BLaER1 treated with 17β-estradiol and CSF1 and Interleukin-3, amounts not matched to agents 10 nM and 100 nM (cell line): ENCODE data around the gene B3GALT6.

Experiments used
- H3K27ac ChIP-seq, 11 experiments: shearing (Covaris generic); formaldehyde crosslinking; 2 replicates each; pipeline ENCODE4 v1.8.1; 2022
- H3K27me3 ChIP-seq, 11 experiments: shearing (Covaris generic); formaldehyde crosslinking; 2 replicates each; pipeline ENCODE4 v1.8.1; 2022
- H3K36me3 ChIP-seq, 11 experiments: shearing (Covaris generic); formaldehyde crosslinking; 2 replicates each; pipeline ENCODE4 v1.8.1; 2022
- H3K4me1 ChIP-seq, 10 experiments: shearing (Covaris generic); formaldehyde crosslinking; 2 replicates each; pipeline ENCODE4 v1.8.1; 2022
- H3K4me2 ChIP-seq, 11 experiments: shearing (Covaris generic); formaldehyde crosslinking; 2 replicates each; pipeline ENCODE4 v1.8.1; 2022
- H3K4me3 ChIP-seq, 10 experiments: shearing (Covaris generic); formaldehyde crosslinking; 2 replicates each; pipeline ENCODE4 v1.8.1; 2022
- H3K9ac ChIP-seq, 11 experiments: shearing (Covaris generic); formaldehyde crosslinking; 2 replicates each; pipeline ENCODE4 v1.8.1; 2022
- H3K9me3 ChIP-seq, 11 experiments: shearing (Covaris generic); formaldehyde crosslinking; replicated peaks in 1 of 11; 2 replicates each; pipeline ENCODE4 v1.8.1; 2022
- H4K20me1 ChIP-seq, 11 experiments: shearing (Covaris generic); formaldehyde crosslinking; 2 replicates each; pipeline ENCODE4 v1.8.1; 2022
- Cebpa-rat ChIP-seq, 11 experiments: shearing (Covaris generic); IDR thresholded peaks; 2 replicates each; pipeline ENCODE4 v1.8.1; 2022

The B3GALT6 gene

GRCh38 chr1:1229770-1230169 is 2.3 kb upstream of the B3GALT6 start:
- H3K27me3 ChIP-seq = no peaks in the 10 kb centered on the region
- H3K4me2 ChIP-seq = peak overlapping the region; percentile 83 to 95 (median 93)
- H3K9ac ChIP-seq = peak overlapping the region; percentile 92 to 100 (median 96); a peak in 16 of 22 replicates
- peak overlapping the region in 7 of 10 experiments; percentile 77 to 99 (median 89); a peak in 10 of 20 replicates for H3K4me3 ChIP-seq
- peaks cover 37 to 46% (median 44%) of the 10 kb centered on the region in 10 experiments for H3K4me1 ChIP-seq
- H3K36me3 ChIP-seq = peaks cover 52 to 68% (median 62%) of the 10 kb centered on the region in 11 experiments
- no peaks in the 10 kb centered on the region for H3K9me3 ChIP-seq
- peaks cover 56 to 84% (median 77%) of the 10 kb centered on the region in 11 experiments for H4K20me1 ChIP-seq
- no peak for TF ChIP-seq Cebpa-rat (IDR thresholded peaks at IDR 0.05)
- no peak overlapping the region; a peak in 1 of 22 replicates for H3K27ac ChIP-seq

GRCh38 chr1:1230656-1231399 is 1.2 kb upstream of the B3GALT6 start:
- no peak for TF ChIP-seq Cebpa-rat (IDR thresholded peaks at IDR 0.05)
- H4K20me1 ChIP-seq = peaks cover 54 to 84% (median 77%) of the 10 kb centered on the region in 11 experiments

DNA sequence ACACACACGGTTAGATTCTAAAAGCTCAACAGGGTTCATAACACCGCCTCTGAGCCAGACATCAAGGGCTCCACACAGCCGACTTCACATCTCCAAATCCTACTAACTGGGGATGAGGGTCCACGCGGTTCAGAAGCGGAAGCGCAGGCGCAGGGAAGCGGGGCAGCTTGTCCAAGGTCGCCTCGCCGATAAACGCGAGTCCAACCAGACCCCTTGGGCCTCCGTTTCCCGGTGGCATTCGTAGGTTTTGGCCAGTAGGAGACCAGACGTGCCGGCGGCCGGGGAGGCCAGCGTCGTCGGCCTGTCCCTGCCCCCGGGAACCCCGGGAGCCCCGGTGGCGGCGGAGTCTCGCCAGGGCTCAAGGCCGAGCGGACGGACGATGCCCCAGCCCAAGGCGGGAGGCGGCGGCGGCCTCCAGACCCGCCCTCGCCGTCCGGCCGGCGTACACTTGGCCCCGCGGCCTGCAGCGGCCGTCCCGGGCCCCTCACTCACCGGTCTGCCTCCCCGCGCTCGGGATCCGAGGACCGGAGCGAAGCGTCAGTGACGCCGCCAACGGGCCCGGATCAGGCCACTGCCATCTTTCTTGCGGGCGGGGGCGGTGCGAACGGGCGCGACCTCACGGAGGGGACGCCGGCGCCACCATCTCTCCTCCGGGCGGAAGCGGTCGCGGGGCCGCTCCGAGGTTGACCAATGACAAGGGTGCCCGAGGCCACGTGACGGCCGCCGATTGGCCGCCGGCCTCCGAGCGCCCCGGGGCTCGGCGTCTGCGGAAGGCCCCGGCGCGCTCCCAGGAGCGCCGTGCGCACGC is 433 bp upstream of the B3GALT6 start, which contains the start of gene SDF4:
TSS of gene SDF4 (minus strand) at position 602 of the 808 bp plus-strand sequence. CDS start 3,229 bp downstream, outside the sequence.
- Histone ChIP-seq H3K4me1 (peaks cover 45 to 65% (median 62%) of the 10 kb centered on the region in 10 experiments), H4K20me1 (peaks cover 49 to 84% (median 77%) of the 10 kb centered on the region in 11 experiments), H3K27me3 (peaks cover 0 to 3% (median 0%) of the 10 kb centered on the region in 11 experiments; a peak in 5 of 22 replicates), H3K9ac (peak within 1 kb of the TSS; percentile 92 to 100 (median 96)), H3K27ac (peak within 1 kb of the TSS; percentile 90 to 98 (median 94)), H3K9me3 (no peaks in the 10 kb centered on the region), H3K4me3 (peak within 1 kb of the TSS; percentile 77 to 99 (median 90)), H3K4me2 (peak within 1 kb of the TSS; percentile 98 to 100 (median 100)), H3K36me3 (peaks cover 33 to 64% (median 52%) of the 10 kb centered on the region in 11 experiments)
- no peak for TF ChIP-seq Cebpa-rat (IDR thresholded peaks at IDR 0.05)

More at GRCh38 chr1:1230656-1231399, 1.2 kb upstream of the B3GALT6 start:
- H3K27me3 ChIP-seq = no peaks in the 10 kb centered on the region
- H3K4me3 ChIP-seq = peak overlapping the region; percentile 77 to 99 (median 90)
- peak overlapping the region; percentile 92 to 100 (median 96) for H3K9ac ChIP-seq
- peaks cover 41 to 68% (median 60%) of the 10 kb centered on the region in 11 experiments for H3K36me3 ChIP-seq
- peaks cover 37 to 57% (median 54%) of the 10 kb centered on the region in 10 experiments for H3K4me1 ChIP-seq
- H3K27ac ChIP-seq = peak overlapping the region; percentile 90 to 98 (median 94)
- peak overlapping the region; percentile 83 to 95 (median 93) for H3K4me2 ChIP-seq
- H3K9me3 ChIP-seq = no peaks in the 10 kb centered on the region

- peak overlapping the region; percentile 98 to 100 (median 100) for H3K4me2 ChIP-seq
- H3K4me3 ChIP-seq = peak overlapping the region; percentile 77 to 99 (median 90)
- no peaks in the 10 kb centered on the region for H3K9me3 ChIP-seq
- H3K36me3 ChIP-seq = peaks cover 20 to 50% (median 38%) of the 10 kb centered on the region in 11 experiments
- H4K20me1 ChIP-seq = peaks cover 35 to 83% (median 77%) of the 10 kb centered on the region in 11 experiments
- H3K27ac ChIP-seq = peak overlapping the region; percentile 60 to 97 (median 94)
- H3K27me3 ChIP-seq = peaks cover 0 to 17% (median 0%) of the 10 kb centered on the region in 11 experiments; a peak in 10 of 22 replicates
- H3K9ac ChIP-seq = peak overlapping the region; percentile 88 to 100 (median 96)
- peaks cover 58 to 78% (median 76%) of the 10 kb centered on the region in 10 experiments for H3K4me1 ChIP-seq
- no peak for TF ChIP-seq Cebpa-rat (IDR thresholded peaks at IDR 0.05)
Measured at GRCh38 chr1:1232796-1233566, 944 bp downstream of the B3GALT6 start.

- H3K4me3 ChIP-seq = peak overlapping the region; percentile 77 to 99 (median 90)
Measured at GRCh38 chr1:1233567-1233892, 1.5 kb downstream of the B3GALT6 start.

DNA sequence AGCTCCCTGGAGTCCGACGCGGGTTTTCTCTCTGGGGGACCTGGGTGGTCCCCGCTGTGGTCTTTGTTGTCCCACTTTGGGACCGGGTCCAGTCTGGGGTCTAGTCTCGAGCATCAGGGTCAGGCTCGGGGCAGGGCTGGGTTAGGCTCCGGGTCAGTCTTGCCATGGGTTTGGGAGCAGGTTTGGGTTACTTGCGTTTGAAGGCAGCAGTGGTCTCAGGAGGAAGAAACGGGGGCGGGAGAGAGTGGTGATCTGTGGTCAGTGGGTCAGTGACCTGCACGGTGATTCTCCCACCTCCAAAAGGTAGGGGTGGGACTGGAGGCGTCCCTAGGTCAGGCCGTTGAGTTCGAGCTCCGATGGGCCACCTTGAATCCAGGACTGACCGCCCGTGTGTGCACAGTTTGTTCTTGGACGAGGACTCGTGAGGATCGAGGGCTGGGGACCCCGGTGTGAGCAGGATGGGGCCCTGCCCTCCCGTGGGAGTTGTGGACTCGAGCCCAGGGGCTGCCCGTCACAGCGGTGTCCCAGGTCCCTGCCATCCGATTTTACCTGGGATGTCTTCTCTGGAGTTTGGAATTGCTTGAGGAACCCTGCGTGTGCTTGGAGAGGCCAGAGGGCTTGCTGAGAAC is 2.3 kb downstream of the B3GALT6 start:
- no peak overlapping the region for H3K27ac ChIP-seq
- H3K36me3 ChIP-seq = peaks cover 6 to 37% (median 25%) of the 10 kb centered on the region in 11 experiments; a peak in 20 of 22 replicates
- H3K9me3 ChIP-seq = no peaks in the 10 kb centered on the region
- peaks cover 22 to 83% (median 73%) of the 10 kb centered on the region in 11 experiments; a peak in 21 of 22 replicates for H4K20me1 ChIP-seq
- H3K9ac ChIP-seq = peak overlapping the region; percentile 88 to 100 (median 96); a peak in 17 of 22 replicates
- H3K4me2 ChIP-seq = peak overlapping the region; percentile 98 to 100 (median 100)
- TF ChIP-seq Cebpa-rat (IDR thresholded peaks at IDR 0.05) = no peak
- peaks cover 0 to 25% (median 0%) of the 10 kb centered on the region in 11 experiments; a peak in 10 of 22 replicates for H3K27me3 ChIP-seq
- peaks cover 59 to 89% (median 86%) of the 10 kb centered on the region in 10 experiments for H3K4me1 ChIP-seq
- peak overlapping the region in 9 of 10 experiments; percentile 77 to 99 (median 92); a peak in 13 of 20 replicates for H3K4me3 ChIP-seq

More at GRCh38 chr1:1233567-1233892, 1.5 kb downstream of the B3GALT6 start:
- Histone ChIP-seq H3K36me3 (peaks cover 14 to 45% (median 33%) of the 10 kb centered on the region in 11 experiments; a peak in 21 of 22 replicates), H3K4me2 (peak overlapping the region; percentile 98 to 100 (median 100)), H3K27me3 (peaks cover 0 to 22% (median 0%) of the 10 kb centered on the region in 11 experiments; a peak in 10 of 22 replicates), H3K9ac (peak overlapping the region; percentile 88 to 100 (median 96)), H3K9me3 (no peaks in the 10 kb centered on the region), H3K27ac (peak overlapping the region in 8 of 11 experiments; percentile 86 to 97 (median 94); a peak in 12 of 22 replicates), H4K20me1 (peaks cover 29 to 83% (median 77%) of the 10 kb centered on the region in 11 experiments), H3K4me1 (peaks cover 60 to 84% (median 81%) of the 10 kb centered on the region in 10 experiments)
- TF ChIP-seq Cebpa-rat (IDR thresholded peaks at IDR 0.05) = no peak

- H3K9ac ChIP-seq = peak overlapping the region in 6 of 11 experiments; percentile 4 to 98 (median 66); a peak in 5 of 22 replicates
- no peaks in the 10 kb centered on the region for H3K9me3 ChIP-seq
- H3K4me1 ChIP-seq = peaks cover 50 to 89% (median 86%) of the 10 kb centered on the region in 10 experiments
- TF ChIP-seq Cebpa-rat (IDR thresholded peaks at IDR 0.05) = no peak
- peak overlapping the region in 10 of 11 experiments; percentile 98 to 100 (median 100); a peak in 18 of 22 replicates for H3K4me2 ChIP-seq
- peaks cover 0 to 25% (median 0%) of the 10 kb centered on the region in 11 experiments; a peak in 10 of 22 replicates for H3K27me3 ChIP-seq
- no peak overlapping the region for H3K27ac ChIP-seq
- peaks cover 0 to 28% (median 18%) of the 10 kb centered on the region in 11 experiments; a peak in 18 of 22 replicates for H3K36me3 ChIP-seq
- H3K4me3 ChIP-seq = no peak overlapping the region
- H4K20me1 ChIP-seq = peaks cover 13 to 82% (median 66%) of the 10 kb centered on the region in 11 experiments; a peak in 21 of 22 replicates
Measured at GRCh38 chr1:1235016-1235744, 3.1 kb downstream of the B3GALT6 start.
